Measurements from ENCODE around the gene IGFBP7. TPM values are rescaled to one million over a fixed set of nuclear protein-coding genes. Genes with fewer than 3 reads are reported as not detected.

Gene IGFBP7
- total RNA-seq, 1 donor from 2014 or later: 7.6 TPM

DNA sequence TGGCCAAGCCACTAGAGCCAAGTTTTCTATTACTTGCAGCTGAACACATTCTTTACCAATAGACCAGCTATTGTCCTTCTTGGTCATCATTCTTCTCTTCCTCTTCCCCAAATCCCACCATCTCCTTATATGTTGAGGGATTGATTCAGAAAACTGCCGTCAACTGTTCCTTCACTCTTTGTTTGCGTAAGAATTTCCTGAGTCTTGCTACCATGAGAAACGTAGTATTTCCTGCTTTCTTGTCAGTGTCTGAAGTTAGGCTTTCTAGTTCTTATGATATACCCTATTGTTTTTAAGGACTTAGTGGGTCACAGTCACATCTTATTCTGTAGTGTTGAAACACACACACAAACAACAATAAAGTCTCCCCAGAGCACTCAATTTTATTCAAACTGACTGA, 20.1 kb downstream of the IGFBP7 start:
- Mint-ChIP-seq H3K4me3 (ENCODE audit: unreplicated experiment) (no peak overlapping the region), H3K4me1 (ENCODE audit: unreplicated experiment) (peaks cover 17% of the 10 kb centered on the region), H3K36me3 (ENCODE audit: low read depth, unreplicated experiment) (peaks cover 9% of the 10 kb centered on the region), H3K27me3 (ENCODE audit: unreplicated experiment) (peaks cover 4% of the 10 kb centered on the region), H3K9me3 (ENCODE audit: unreplicated experiment) (no peaks in the 10 kb centered on the region), H3K27ac (ENCODE audit: unreplicated experiment) (peak overlapping the region; percentile 86)
- TF ChIP-seq, protein P1, sequence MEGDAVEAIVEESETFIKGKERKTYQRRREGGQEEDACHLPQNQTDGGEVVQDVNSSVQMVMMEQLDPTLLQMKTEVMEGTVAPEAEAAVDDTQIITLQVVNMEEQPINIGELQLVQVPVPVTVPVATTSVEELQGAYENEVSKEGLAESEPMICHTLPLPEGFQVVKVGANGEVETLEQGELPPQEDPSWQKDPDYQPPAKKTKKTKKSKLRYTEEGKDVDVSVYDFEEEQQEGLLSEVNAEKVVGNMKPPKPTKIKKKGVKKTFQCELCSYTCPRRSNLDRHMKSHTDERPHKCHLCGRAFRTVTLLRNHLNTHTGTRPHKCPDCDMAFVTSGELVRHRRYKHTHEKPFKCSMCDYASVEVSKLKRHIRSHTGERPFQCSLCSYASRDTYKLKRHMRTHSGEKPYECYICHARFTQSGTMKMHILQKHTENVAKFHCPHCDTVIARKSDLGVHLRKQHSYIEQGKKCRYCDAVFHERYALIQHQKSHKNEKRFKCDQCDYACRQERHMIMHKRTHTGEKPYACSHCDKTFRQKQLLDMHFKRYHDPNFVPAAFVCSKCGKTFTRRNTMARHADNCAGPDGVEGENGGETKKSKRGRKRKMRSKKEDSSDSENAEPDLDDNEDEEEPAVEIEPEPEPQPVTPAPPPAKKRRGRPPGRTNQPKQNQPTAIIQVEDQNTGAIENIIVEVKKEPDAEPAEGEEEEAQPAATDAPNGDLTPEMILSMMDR (IDR thresholded peaks at IDR 0.05; ENCODE audit: unreplicated experiment): no peak
- DNase-seq (ENCODE audit: low spot score): no peak

DNA sequence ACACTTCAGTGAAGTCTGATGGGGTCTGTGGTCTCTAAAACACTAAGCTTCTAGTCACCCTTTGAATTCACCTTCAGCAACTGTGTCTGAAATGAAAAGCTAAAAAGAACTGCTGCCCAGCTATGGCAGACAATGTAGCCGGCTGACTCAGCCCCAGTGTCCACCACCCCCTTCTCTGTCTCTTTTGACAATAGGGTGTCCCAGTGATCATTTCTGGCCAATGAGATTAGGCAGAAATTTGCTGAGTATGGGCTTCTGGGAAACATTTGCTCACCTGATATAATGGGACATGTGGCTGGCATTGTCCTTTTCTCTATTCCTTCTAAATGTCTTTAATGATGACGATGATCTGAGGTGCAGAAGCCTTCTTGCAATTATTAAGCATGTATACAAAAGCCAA, 20.6 kb downstream of the IGFBP7 start:
- Mint-ChIP-seq H3K27ac (ENCODE audit: unreplicated experiment) (peak overlapping the region; percentile 86), H3K27me3 (ENCODE audit: unreplicated experiment) (peaks cover 4% of the 10 kb centered on the region), H3K4me3 (ENCODE audit: unreplicated experiment) (no peak overlapping the region), H3K9me3 (ENCODE audit: unreplicated experiment) (no peaks in the 10 kb centered on the region), H3K4me1 (ENCODE audit: unreplicated experiment) (peaks cover 17% of the 10 kb centered on the region), H3K36me3 (ENCODE audit: low read depth, unreplicated experiment) (peaks cover 9% of the 10 kb centered on the region)
- TF ChIP-seq, protein P1 (IDR thresholded peaks at IDR 0.05; ENCODE audit: unreplicated experiment): no peak
- DNase-seq (ENCODE audit: low spot score): no peak

DNA sequence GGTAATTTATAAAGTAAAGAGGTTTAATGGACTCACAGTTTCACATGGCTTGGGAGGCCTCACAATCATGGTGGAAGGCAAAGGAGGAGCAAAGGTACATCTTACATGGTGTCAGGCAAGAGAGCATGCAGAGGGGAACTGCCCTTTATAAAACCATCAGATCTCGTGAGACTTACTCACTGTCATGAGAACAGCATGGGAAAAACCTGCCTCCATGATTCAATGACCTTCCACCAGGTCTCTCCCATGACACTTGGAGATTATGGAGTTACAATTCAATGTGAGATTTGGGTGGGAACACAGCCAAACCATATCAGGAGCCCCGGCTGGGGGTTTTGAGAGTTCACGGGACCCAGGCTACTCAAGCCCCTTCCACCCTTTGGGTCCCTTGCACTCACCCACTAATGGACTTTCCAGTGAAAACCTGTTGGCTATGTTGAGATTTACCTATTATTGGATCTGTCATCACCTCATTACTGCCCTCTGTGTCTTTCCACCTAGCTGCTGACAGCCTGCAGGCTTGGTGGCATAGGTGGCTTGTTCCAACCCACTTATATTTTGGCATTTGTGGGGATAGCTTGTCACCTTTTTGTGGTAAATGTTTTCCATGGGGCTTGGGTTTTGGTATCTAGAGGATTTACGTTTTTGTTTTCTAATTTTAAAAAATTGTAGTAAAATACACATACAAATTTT, 24.0 kb downstream of the IGFBP7 start:
- H3K36me3 Mint-ChIP-seq (ENCODE audit: low read depth, unreplicated experiment): peaks cover 9% of the 10 kb centered on the region

DNA sequence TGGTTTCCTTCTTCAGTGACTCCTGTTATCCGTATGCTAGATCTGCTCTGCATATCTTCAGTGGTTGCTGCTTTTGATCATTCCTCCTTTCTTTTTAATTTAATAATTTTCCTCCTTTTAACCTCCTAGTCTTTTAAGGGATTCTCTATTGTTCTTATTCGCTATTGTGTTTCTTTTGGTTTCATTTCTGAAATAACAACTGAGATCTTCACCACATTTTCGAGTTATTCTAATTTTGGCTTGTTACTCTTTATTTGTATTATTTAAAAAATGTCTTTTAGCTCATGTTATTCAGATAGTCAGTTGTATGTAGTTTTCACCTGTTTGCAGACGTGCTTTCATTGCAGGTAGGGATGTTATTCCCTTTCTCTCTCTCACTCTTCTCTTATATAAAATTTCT, 24.9 kb downstream of the IGFBP7 start:
- Mint-ChIP-seq H3K4me1 (ENCODE audit: unreplicated experiment) (peaks cover 26% of the 10 kb centered on the region), H3K27me3 (ENCODE audit: unreplicated experiment) (peaks cover 4% of the 10 kb centered on the region), H3K36me3 (ENCODE audit: low read depth, unreplicated experiment) (peaks cover 9% of the 10 kb centered on the region), H3K27ac (ENCODE audit: unreplicated experiment) (no peak overlapping the region), H3K4me3 (ENCODE audit: unreplicated experiment) (no peak overlapping the region), H3K9me3 (ENCODE audit: unreplicated experiment) (no peaks in the 10 kb centered on the region)
- no peak for DNase-seq (ENCODE audit: low spot score)
- TF ChIP-seq, protein P1 (IDR thresholded peaks at IDR 0.05; ENCODE audit: unreplicated experiment): no peak

More for the DNA sequence above, 24.0 kb downstream of the IGFBP7 start:
- Mint-ChIP-seq H3K4me3 (ENCODE audit: unreplicated experiment) (no peak overlapping the region), H3K27me3 (ENCODE audit: unreplicated experiment) (peaks cover 4% of the 10 kb centered on the region), H3K4me1 (ENCODE audit: unreplicated experiment) (peaks cover 19% of the 10 kb centered on the region), H3K27ac (ENCODE audit: unreplicated experiment) (no peak overlapping the region), H3K9me3 (ENCODE audit: unreplicated experiment) (no peaks in the 10 kb centered on the region)
- TF ChIP-seq, protein P1 (IDR thresholded peaks at IDR 0.05; ENCODE audit: unreplicated experiment): no peak
- DNase-seq (ENCODE audit: low spot score): no peak

DNA sequence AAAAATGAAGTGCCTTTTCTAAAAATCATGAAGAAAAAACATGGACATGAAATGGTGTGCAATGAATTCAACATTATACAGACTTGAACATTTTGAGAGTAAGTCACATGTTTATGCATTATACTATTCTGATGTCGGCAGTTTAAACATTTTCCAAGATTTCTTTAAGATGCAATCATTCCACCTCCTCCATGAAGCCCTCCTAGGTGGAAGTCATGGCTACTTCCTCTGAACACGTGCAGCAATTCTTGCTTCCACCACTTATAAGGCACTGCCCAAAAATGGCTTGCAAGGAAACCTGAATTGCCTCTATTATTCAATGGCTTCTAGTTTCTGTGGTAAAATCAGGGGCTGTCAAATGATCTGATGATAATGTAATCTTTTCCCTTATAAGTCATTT, 25.8 kb downstream of the IGFBP7 start:
- peaks cover 5% of the 10 kb centered on the region for H3K36me3 Mint-ChIP-seq (ENCODE audit: low read depth, unreplicated experiment)
- no peaks in the 10 kb centered on the region for H3K9me3 Mint-ChIP-seq (ENCODE audit: unreplicated experiment)
- no peak for DNase-seq (ENCODE audit: low spot score)
- no peak overlapping the region for H3K27ac Mint-ChIP-seq (ENCODE audit: unreplicated experiment)
- TF ChIP-seq, protein P1 (IDR thresholded peaks at IDR 0.05; ENCODE audit: unreplicated experiment): no peak
- H3K27me3 Mint-ChIP-seq (ENCODE audit: unreplicated experiment): peaks cover 4% of the 10 kb centered on the region
- no peak overlapping the region for H3K4me3 Mint-ChIP-seq (ENCODE audit: unreplicated experiment)
- H3K4me1 Mint-ChIP-seq (ENCODE audit: unreplicated experiment): peaks cover 16% of the 10 kb centered on the region
